Measurements from ENCODE around the gene CSMD2.
"Not testable (repeated sequence)": the region's sequence is repeated elsewhere in the genome, so short reads cannot be mapped to it uniquely, and the experiment has no call there.

The CSMD2 gene

GRCh38 chr1:34164771-34165391 is at the start of gene CSMD2:
Gene CSMD2 (minus strand): TSS chr1:34165230. CDS start chr1:34165097, 133 bp downstream.
- Histone ChIP-seq H3K9ac (ENCODE audit: low read length) (peak within 1 kb of the TSS; percentile 67), H3K27me3 (ENCODE audit: control insufficient read depth, insufficient read depth, low read length) (peaks cover 34% of the 10 kb centered on the region)

GRCh38 chr1:34213956-34214355 is 48.9 kb upstream of the CSMD2 start:
- Histone ChIP-seq H3K4me1 (ENCODE audit: control insufficient read depth, insufficient read depth, low read length) (peaks cover 8% of the 10 kb centered on the region; the same call in 1 of the 2 replicates), H3K27ac (ENCODE audit: low read depth, low read length) (no peak overlapping the region), H3K36me3 (ENCODE audit: control insufficient read depth, insufficient read depth, low read length) (no peaks in the 10 kb centered on the region), H3K4me3 (ENCODE audit: low read depth, low read length) (no peak overlapping the region), H3K9me3 (ENCODE audit: control insufficient read depth, insufficient read depth, low read depth, low read length) (no peaks in the 10 kb centered on the region), H3K27me3 (ENCODE audit: control insufficient read depth, insufficient read depth, low read length) (peaks cover 3% of the 10 kb centered on the region), H3K9ac (ENCODE audit: low read length) (no peak overlapping the region)

More at GRCh38 chr1:34164771-34165391, at the start of gene CSMD2:
- Histone ChIP-seq H3K27ac (ENCODE audit: low read depth, low read length) (no peak within 1 kb of the TSS), H3K36me3 (ENCODE audit: control insufficient read depth, insufficient read depth, low read length) (no peaks in the 10 kb centered on the region), H3K9me3 (ENCODE audit: control insufficient read depth, insufficient read depth, low read depth, low read length) (no peaks in the 10 kb centered on the region), H3K4me3 (ENCODE audit: low read depth, low read length) (peak within 1 kb of the TSS; percentile 81), H3K4me1 (ENCODE audit: control insufficient read depth, insufficient read depth, low read length) (peaks cover 14% of the 10 kb centered on the region)

- no peak overlapping the region for H3K27ac ChIP-seq (ENCODE audit: low read depth, low read length)
- peaks cover 8% of the 10 kb centered on the region; the same call in 1 of the 2 replicates for H3K4me1 ChIP-seq (ENCODE audit: control insufficient read depth, insufficient read depth, low read length)
- no peaks in the 10 kb centered on the region for H3K36me3 ChIP-seq (ENCODE audit: control insufficient read depth, insufficient read depth, low read length)
- H3K9ac ChIP-seq (ENCODE audit: low read length) = no peak overlapping the region
- H3K4me3 ChIP-seq (ENCODE audit: low read depth, low read length) = no peak overlapping the region
- no peaks in the 10 kb centered on the region for H3K9me3 ChIP-seq (ENCODE audit: control insufficient read depth, insufficient read depth, low read depth, low read length)
- peaks cover 3% of the 10 kb centered on the region; the same call in 1 of the 2 replicates for H3K27me3 ChIP-seq (ENCODE audit: control insufficient read depth, insufficient read depth, low read length)
Measured at GRCh38 chr1:34212673-34213072, 47.6 kb upstream of the CSMD2 start.

GRCh38 chr1:34199927-34200326 is 34.9 kb upstream of the CSMD2 start:
- Histone ChIP-seq H3K36me3 (ENCODE audit: control insufficient read depth, insufficient read depth, low read length) (no peaks in the 10 kb centered on the region), H3K9me3 (ENCODE audit: control insufficient read depth, insufficient read depth, low read depth, low read length) (no peaks in the 10 kb centered on the region), H3K4me3 (ENCODE audit: low read depth, low read length) (no peak overlapping the region), H3K4me1 (ENCODE audit: control insufficient read depth, insufficient read depth, low read length) (no peaks in the 10 kb centered on the region), H3K9ac (ENCODE audit: low read length) (no peak overlapping the region), H3K27ac (ENCODE audit: low read depth, low read length) (no peak overlapping the region), H3K27me3 (ENCODE audit: control insufficient read depth, insufficient read depth, low read length) (no peaks in the 10 kb centered on the region; the same call in 1 of the 2 replicates)

- Histone ChIP-seq H3K9me3 (ENCODE audit: control insufficient read depth, insufficient read depth, low read depth, low read length) (peaks cover 12% of the 10 kb centered on the region), H3K4me1 (ENCODE audit: control insufficient read depth, insufficient read depth, low read length) (peaks cover 34% of the 10 kb centered on the region), H3K36me3 (ENCODE audit: control insufficient read depth, insufficient read depth, low read length) (no peaks in the 10 kb centered on the region), H3K27ac (ENCODE audit: low read depth, low read length) (no peak overlapping the region), H3K4me3 (ENCODE audit: low read depth, low read length) (no peak overlapping the region), H3K27me3 (ENCODE audit: control insufficient read depth, insufficient read depth, low read length) (peaks cover 12% of the 10 kb centered on the region), H3K9ac (ENCODE audit: low read length) (no peak overlapping the region)
Measured at GRCh38 chr1:34192621-34193020, 27.6 kb upstream of the CSMD2 start.

GRCh38 chr1:34190692-34191091 is 25.7 kb upstream of the CSMD2 start:
- no peak overlapping the region for H3K9ac ChIP-seq (ENCODE audit: low read length)
- no peaks in the 10 kb centered on the region for H3K36me3 ChIP-seq (ENCODE audit: control insufficient read depth, insufficient read depth, low read length)
- H3K27me3 ChIP-seq (ENCODE audit: control insufficient read depth, insufficient read depth, low read length) = peaks cover 22% of the 10 kb centered on the region
- peaks cover 42% of the 10 kb centered on the region for H3K4me1 ChIP-seq (ENCODE audit: control insufficient read depth, insufficient read depth, low read length)
- no peak overlapping the region for H3K27ac ChIP-seq (ENCODE audit: low read depth, low read length)
- H3K9me3 ChIP-seq (ENCODE audit: control insufficient read depth, insufficient read depth, low read depth, low read length) = peaks cover 12% of the 10 kb centered on the region
- H3K4me3 ChIP-seq (ENCODE audit: low read depth, low read length) = no peak overlapping the region

GRCh38 chr1:34188985-34189384 is 24.0 kb upstream of the CSMD2 start:
- Histone ChIP-seq H3K9ac (ENCODE audit: low read length) (no peak overlapping the region), H3K9me3 (ENCODE audit: control insufficient read depth, insufficient read depth, low read depth, low read length) (peaks cover 12% of the 10 kb centered on the region)

GRCh38 chr1:34188418-34188817 is 23.4 kb upstream of the CSMD2 start:
- Histone ChIP-seq H3K27me3 (ENCODE audit: control insufficient read depth, insufficient read depth, low read length) (peaks cover 27% of the 10 kb centered on the region), H3K9me3 (ENCODE audit: control insufficient read depth, insufficient read depth, low read depth, low read length) (peaks cover 12% of the 10 kb centered on the region), H3K27ac (ENCODE audit: low read depth, low read length) (no peak overlapping the region), H3K4me1 (ENCODE audit: control insufficient read depth, insufficient read depth, low read length) (peaks cover 40% of the 10 kb centered on the region), H3K4me3 (ENCODE audit: low read depth, low read length) (peak overlapping the region; percentile 26), H3K9ac (ENCODE audit: low read length) (no peak overlapping the region), H3K36me3 (ENCODE audit: control insufficient read depth, insufficient read depth, low read length) (no peaks in the 10 kb centered on the region)

More at GRCh38 chr1:34188985-34189384, 24.0 kb upstream of the CSMD2 start:
- Histone ChIP-seq H3K27me3 (ENCODE audit: control insufficient read depth, insufficient read depth, low read length) (peaks cover 27% of the 10 kb centered on the region), H3K4me3 (ENCODE audit: low read depth, low read length) (peak overlapping the region; percentile 26), H3K27ac (ENCODE audit: low read depth, low read length) (no peak overlapping the region), H3K4me1 (ENCODE audit: control insufficient read depth, insufficient read depth, low read length) (peaks cover 42% of the 10 kb centered on the region), H3K36me3 (ENCODE audit: control insufficient read depth, insufficient read depth, low read length) (no peaks in the 10 kb centered on the region)

- Histone ChIP-seq H3K4me3 (ENCODE audit: low read depth, low read length) (no peak overlapping the region), H3K27me3 (ENCODE audit: control insufficient read depth, insufficient read depth, low read length) (peaks cover 27% of the 10 kb centered on the region), H3K36me3 (ENCODE audit: control insufficient read depth, insufficient read depth, low read length) (no peaks in the 10 kb centered on the region), H3K9me3 (ENCODE audit: control insufficient read depth, insufficient read depth, low read depth, low read length) (peaks cover 12% of the 10 kb centered on the region), H3K27ac (ENCODE audit: low read depth, low read length) (no peak overlapping the region), H3K4me1 (ENCODE audit: control insufficient read depth, insufficient read depth, low read length) (peaks cover 27% of the 10 kb centered on the region), H3K9ac (ENCODE audit: low read length) (no peak overlapping the region)
Measured at GRCh38 chr1:34186741-34187494, 21.9 kb upstream of the CSMD2 start.

- Histone ChIP-seq H3K27me3 (ENCODE audit: control insufficient read depth, insufficient read depth, low read length) (peaks cover 15% of the 10 kb centered on the region; the same call in 1 of the 2 replicates), H3K4me1 (ENCODE audit: control insufficient read depth, insufficient read depth, low read length) (peaks cover 32% of the 10 kb centered on the region)
- not testable (repeated sequence) for H3K9ac ChIP-seq (ENCODE audit: low read length); H3K4me3 ChIP-seq (ENCODE audit: low read depth, low read length); H3K36me3 ChIP-seq (ENCODE audit: control insufficient read depth, insufficient read depth, low read length); H3K9me3 ChIP-seq (ENCODE audit: control insufficient read depth, insufficient read depth, low read depth, low read length); H3K27ac ChIP-seq (ENCODE audit: low read depth, low read length)
Measured at GRCh38 chr1:34183381-34183780, 18.4 kb upstream of the CSMD2 start.

- H3K27ac ChIP-seq (ENCODE audit: low read depth, low read length) = no peak overlapping the region
- peaks cover 25% of the 10 kb centered on the region; the same call in 1 of the 2 replicates for H3K27me3 ChIP-seq (ENCODE audit: control insufficient read depth, insufficient read depth, low read length)
- peaks cover 19% of the 10 kb centered on the region; the same call in 1 of the 2 replicates for H3K4me1 ChIP-seq (ENCODE audit: control insufficient read depth, insufficient read depth, low read length)
- no peak overlapping the region for H3K9ac ChIP-seq (ENCODE audit: low read length)
- H3K9me3 ChIP-seq (ENCODE audit: control insufficient read depth, insufficient read depth, low read depth, low read length) = no peaks in the 10 kb centered on the region
- H3K36me3 ChIP-seq (ENCODE audit: control insufficient read depth, insufficient read depth, low read length) = no peaks in the 10 kb centered on the region
- no peak overlapping the region for H3K4me3 ChIP-seq (ENCODE audit: low read depth, low read length)
Measured at GRCh38 chr1:34178072-34178471, 13.0 kb upstream of the CSMD2 start.
